CD1c-positive myeloid dendritic cell (primary cell): ENCODE measurements around the gene CYP2R1.

Source experiments
- DNase-seq: peaks from one replicate; pipeline ENCODE4 v3.0.0-alpha.2; 2016; ENCODE audit errors: extremely low spot score

Gene CYP2R1, protein sequence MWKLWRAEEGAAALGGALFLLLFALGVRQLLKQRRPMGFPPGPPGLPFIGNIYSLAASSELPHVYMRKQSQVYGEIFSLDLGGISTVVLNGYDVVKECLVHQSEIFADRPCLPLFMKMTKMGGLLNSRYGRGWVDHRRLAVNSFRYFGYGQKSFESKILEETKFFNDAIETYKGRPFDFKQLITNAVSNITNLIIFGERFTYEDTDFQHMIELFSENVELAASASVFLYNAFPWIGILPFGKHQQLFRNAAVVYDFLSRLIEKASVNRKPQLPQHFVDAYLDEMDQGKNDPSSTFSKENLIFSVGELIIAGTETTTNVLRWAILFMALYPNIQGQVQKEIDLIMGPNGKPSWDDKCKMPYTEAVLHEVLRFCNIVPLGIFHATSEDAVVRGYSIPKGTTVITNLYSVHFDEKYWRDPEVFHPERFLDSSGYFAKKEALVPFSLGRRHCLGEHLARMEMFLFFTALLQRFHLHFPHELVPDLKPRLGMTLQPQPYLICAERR

DNA sequence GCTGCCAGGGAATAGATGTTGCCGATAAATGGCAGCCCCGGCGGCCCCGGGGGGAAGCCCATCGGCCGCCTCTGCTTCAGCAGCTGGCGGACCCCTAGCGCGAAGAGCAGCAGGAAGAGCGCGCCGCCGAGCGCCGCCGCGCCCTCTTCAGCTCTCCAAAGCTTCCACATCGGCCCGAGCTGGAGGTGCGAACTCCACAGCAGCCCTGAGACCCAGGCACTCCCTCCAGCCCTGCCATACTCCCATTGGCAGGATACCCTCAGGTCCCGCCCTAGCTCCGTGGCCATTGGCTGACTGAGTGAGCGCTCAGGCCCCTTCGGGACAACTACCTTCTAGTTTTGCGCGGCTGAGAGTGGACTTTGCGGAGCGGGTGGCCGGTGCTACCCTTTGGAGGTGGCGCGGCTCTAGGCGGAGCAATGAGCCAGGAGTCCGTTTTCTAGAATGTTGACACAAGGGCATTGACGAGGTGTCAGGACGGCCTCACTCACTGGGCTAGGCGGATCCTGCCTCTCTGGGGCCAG lies at the start of gene CYP2R1:
TSS of gene CYP2R1 (minus strand) at position 196 of the 521 bp plus-strand sequence. CDS start at position 170, 26 bp downstream.
- peak; percentile 96 for DNase-seq

DNA sequence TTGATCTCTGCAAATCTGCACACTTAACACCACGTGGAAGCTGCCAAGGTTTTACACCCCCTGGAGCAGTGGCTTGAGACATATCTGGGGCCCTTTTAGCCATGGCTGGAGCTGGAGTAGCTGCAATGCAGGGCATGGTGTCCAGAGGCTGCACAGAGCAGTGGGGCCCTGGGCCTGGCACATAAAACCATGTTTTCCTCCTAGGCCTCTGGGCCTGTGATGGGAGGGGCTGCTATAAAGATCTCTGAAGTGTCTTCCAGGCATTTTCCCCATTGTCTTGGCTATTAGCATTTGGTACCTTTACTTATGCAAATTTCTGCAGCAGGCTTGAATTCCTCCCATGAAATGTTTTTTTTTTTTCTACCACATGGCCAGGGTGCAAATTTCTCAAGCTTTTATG lies 46.9 kb upstream of the CYP2R1 start:
- no peak for DNase-seq

DNA sequence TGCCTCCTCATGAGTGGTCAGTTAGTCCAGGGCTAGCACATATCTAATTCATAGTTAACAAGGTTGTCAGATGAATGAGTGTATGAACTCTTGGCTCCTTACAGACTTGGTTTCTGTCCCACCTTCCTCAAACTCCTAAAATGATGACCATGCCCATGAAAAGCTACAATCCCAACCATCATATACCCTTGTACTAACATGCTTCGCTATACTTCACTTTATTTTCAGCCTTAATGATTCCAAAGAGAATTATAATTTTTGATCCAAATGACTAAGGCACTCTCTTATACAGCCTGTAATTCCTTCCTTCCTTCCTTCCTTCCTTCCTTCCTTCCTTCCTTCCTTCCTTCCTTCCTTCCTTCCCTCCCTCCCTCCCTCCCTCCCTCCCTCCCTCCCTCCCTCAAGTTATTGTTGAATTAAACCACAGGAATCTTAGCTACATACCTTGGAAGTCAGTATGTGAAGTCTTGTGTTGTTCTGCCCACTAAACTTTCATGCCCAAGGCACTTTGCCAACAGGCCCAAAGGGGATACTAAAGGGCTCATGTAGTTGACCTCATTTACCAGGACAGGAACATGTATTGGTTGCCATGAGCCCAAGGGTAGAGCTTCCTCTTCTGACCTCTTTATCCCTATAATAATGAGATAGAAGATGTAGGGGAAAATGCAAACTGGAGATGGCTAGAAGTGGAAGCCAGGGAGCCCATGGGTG lies 42.8 kb upstream of the CYP2R1 start:
- DNase-seq = no peak

DNA sequence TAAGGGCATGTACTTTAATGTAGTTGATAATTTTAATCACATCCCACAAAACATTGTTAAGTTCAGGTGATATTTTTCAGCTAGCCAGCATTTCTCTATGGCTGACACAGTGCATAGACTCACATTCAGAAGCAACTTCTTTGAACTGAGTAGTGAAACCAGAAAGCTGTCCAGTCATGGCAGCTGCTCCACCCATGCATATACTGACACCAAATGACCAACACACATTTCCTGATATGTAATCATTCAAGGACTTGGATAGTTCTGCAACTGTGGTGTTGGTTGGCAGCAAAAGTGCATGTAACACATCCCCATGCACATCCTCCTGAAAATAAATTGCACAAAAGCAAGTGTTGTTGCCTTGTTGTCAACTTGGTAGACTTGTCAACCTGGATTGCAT lies 40.4 kb upstream of the CYP2R1 start:
- DNase-seq = no peak

DNA sequence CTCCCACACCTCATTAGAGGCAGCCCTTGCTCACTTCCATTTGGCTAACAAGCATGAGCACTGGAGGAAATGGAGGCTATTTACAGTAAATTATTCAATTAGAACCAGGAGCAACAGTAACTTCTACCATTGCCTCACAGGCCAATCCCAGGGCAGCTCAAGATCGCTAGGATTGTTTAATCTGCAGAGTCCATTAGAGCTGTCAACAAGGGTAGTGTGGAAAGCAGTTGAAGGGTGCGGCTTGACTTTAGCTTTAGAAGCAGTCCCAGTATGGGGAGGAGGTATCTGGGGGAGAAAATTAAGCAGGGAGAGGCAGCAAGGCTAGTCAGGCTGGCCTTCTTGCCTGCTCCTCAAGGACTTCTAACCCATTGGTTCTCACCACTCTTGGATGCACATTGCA lies 38.3 kb upstream of the CYP2R1 start:
- DNase-seq = no peak

DNA sequence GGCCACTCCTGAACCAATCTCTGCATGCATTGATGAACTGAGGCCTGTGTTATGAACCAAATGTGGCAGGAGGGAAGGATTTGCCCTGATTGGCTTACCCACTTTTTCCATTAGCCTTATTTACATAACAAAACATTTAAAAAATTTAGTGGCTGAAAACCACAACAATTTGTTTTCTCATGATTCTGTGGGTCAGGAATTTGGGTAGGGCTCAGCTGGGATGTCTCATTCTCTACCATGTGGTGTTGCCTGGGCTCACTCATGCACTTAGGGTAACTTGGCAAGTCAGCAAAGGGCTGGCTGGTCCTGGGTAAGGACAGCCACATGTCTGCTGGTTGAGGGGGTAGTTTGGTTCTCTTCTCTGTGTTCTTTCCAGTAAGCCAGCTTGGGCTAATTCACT lies 35.1 kb upstream of the CYP2R1 start:
- no peak for DNase-seq

DNA sequence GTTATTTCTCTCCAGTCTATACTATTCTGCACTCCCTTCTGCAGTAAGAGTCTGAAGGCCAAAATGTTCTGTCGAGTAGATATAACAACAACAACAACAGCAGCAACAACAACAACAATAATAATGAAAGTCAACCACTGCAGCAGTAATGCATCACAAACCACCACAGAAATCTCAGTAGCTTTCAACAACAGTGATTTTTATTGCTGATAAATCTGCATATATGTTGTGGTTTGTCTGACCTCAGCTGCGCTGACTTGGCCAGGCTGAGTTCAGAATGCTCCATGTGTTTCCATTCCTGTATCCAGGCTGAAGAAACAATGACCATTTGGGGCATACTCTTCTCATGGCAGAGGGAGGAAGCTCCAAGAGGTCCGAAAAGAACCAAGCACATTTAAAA lies 32.3 kb upstream of the CYP2R1 start:
- no peak for DNase-seq

DNA sequence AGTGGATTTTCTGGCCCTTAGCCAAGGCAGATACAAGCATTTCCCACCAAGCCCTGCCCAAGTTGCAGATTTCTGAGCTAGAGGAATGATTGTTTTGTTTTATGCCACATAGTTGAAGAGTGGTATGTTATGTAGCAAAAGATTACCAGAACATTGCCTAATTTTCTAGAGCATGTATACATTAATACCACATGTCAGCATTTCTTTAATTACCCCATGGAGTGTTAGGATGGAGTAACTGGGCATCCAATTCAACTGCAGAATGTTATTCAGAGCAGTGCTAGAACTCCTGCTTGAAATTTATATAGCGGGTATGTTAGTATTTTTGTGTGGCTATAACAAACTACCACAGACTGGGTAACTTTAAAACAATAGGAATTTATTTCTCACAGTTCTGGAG lies 24.4 kb upstream of the CYP2R1 start:
- DNase-seq = no peak

DNA sequence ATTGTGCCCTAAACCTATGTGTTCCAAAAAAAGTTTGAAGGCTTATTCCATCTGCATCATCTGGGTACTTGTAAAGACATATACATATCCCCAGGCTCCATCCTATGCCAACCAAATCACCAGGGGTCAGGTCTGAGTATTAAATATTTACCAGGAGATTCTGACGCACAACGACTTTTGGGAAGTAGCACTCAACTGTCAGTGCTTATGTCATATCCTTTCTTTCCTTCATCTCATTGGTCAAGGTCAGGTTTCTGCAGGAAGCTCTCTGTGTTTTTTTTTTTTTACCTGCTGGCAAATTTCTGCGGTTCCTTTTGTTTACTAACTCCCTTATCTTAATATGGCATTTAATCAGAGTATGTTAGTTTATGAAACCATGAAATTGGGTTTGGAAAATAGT lies 22.5 kb upstream of the CYP2R1 start:
- DNase-seq = no peak

DNA sequence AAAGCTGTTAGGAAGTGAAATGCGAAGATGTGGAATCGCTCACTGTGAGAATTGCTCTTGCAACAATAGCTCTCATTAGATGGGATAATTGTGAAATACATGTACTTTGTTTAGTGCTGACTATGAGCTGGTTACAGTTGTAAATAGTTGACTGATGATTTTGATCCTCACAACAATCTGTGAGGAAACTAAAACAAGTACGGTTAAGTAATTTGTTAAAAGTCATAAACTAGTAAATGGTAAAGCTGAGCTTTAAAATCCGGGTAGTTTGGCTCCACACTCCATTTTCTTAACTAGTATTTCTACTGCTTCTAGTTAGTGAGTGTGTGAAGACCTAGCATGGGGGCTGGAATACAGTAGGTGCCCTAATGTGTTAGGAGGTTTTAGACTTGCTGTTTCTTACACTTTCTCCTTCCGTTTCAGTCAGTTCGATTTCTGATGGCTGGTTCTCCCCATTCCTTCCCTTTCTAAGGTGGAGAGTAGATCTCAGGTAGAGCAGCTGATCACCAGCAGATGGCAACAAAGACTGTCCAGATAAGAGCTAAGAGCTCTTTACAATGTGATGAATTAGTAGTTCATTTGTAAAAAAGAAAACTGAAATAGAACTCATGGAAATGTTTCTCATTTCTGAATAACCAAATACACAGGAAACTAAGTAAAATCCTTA lies 16.3 kb upstream of the CYP2R1 start:
- peak; percentile 37 for DNase-seq

DNA sequence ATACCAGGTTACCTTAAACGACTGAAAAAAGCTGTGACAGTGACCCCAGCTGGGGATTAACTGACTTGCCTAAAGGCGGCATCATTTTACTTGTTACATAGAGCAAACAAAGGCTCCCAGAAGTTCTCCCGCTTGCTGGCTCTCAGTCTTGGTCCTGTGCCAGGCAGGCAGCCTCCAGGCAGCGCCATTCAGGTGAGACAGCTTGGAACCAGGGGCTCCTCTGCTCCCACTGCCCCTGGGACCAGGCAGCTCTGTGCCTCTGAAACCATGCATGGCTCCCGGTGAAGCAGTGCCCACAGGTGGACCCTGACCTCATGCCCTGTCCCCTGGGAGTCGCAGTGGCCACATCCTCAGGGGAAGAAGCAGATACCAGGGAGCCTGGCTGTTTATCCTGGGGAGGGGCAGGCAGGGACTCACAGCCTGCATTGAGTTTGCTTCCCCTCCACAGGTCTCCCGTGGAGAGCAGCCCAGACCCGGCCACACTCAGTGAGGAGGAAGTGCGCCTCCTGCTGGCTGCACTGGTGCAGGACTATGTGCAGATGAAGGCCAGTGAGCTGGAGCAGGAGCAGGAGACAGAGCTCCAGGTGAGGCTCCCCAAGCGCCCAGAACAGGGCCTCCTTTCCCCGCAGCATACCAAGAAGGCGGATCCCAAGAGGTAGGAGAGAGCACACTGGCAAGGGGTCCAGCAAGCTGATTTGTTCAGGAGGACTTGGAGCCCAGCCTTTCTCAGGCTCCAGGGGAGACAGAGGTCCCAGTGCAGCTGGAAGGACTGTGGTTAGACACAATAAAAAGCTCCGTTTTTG lies 15.6 kb upstream of the CYP2R1 start:
- peak; percentile 86 for DNase-seq

DNA sequence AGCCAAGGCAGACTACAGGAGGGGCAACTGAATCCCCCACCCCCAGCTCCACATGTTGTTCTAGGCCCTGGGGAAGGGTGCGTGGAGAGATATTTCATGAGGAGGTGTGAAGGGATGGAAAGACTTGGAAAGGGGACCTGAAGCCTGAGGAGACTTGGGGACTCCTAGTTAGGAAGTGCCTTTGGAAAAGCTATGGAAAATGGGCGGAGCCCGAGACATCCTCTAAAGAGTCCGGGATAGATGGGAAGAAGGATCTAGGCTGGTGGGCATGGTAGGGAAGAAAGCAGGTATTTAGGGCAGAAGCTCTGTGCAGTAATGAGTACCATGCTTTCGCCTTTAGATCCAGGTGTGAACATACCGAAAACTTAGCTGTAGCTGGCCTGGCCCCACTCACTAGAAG lies 15.0 kb upstream of the CYP2R1 start:
- no peak for DNase-seq

DNA sequence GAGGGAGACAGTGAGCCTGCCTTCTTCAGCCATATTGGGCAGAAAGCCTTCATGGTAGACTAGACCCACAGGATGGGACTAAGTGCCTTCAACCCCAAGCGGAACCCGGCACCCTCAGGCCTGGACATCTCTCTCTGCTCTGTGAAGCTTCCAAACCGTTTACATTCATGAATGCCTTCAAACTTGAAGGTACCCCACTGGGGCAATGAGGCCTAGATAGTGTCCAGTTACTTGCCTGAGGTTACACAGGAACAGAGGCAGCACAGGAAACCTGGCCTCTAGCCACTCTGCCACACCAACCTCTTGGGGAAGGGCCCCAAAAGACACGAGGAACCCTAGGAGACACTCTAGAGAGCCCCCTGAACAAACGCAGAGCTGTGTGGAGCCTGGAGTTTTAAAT lies 14.5 kb upstream of the CYP2R1 start:
- no peak for DNase-seq

DNA sequence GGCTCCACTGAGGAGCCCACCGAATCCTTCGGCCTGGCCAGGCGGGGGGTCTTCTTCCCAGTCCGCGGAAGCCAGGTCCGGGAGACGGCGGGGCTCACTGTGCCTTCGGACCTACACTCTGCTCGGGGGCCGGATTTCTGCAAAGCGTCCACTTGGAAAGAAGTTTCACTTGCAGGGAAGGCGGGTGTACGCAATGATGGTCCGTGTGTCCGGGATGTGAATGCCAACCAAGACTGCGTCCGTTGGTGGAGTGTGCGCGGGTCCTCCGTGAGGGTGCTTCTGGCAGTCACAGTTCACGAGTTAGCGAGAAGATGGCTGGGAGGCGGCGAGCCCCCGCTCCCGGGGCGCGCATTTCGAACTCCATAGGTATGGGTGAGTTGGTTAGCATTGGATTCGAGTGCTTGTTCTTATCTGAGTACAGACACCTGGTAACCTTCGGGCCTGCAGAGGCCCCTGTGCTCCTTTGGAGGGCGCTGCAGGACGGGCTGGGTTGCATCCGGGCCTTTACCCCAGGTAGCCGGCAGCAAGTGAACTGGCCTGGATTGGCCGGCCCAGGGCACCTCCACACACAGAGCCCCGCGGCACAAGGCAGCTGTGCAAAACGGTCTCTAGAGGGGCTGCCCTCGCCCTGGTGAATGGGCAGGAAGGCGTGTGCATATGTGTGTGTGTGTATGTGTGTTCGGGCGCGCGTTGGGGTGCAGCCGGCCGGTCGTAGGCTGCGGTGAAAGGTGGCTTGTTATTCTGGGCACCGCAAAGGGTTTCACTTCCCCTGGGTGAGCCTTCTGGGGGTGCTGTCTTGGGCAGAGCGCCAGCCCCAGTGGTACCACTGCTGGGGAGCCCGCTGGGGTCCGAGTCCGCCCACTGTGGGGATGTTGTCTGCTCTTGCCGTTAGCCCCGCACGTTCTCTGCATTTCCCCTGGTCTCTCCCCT lies 13.3 kb upstream of the CYP2R1 start:
- peak; percentile 65 for DNase-seq

DNA sequence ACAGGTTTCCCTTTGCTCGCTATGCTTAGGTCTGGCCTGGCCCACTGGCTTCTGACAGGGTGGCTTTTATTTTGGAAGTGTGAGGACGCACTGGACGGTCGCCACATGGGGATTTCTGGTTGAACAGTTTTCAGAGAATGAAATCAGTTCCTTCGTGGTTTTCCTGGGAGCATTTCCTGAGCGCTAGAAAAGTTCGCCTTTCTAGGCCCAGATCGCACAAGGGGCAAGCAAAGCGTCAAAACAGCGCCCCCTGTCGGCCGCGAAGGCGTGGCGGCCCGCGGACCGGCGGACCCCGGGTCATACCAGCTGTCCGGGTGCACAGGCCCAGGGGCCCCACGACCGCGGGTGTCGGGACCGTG lies 12.7 kb upstream of the CYP2R1 start:
- peak; percentile 88 for DNase-seq

DNA sequence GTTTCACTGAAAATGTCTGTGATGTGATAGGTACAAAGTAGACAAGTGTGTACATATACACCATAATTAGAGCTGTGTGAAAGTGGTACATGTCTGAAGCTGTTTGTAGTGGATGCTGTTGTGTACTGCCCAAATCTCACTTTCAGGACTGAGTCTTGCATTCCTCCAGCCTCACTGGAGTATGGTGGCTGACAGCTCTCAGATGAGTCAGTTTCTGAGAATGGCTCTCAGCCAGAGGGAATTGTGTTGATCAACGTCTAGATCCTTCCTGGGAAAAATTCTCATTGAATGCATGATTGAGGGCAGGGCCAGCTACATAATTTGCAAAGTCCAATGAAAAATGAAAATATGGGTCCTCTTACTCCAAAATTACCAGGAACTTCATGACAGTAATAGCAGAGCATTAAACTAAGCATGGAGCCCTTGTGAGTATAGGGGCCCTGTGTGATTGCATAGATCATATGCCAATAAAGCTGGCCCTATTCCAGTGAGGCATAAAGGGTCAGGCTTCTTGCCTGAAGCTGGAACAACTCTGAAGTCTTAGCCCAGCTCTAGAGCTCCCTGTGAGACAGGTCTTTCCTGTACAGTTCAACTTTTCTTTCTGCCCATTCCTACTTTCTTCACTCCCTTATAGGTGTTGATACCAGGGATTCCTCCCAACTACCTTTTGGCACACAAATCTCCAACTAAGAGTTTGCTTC lies 10.8 kb upstream of the CYP2R1 start:
- no peak for DNase-seq

DNA sequence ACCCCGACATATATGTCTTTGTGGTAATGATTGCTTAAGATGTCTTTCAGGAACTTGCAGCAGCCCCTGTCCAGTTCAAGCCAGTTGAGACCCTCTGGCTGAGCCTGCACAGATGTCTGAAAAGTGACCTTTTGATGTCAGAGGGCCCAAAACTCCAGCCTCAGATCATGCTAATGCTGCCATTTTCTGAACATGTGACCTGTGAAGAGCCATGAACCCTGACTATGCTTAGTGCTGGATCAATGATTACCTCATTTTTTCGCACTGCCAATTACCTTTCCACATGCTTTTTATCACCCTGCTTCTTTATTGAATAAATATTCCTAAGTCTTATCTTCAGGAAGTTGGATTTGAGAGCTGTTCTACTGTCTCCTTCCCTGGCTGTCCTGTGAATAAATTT lies 6.9 kb upstream of the CYP2R1 start:
- DNase-seq = no peak

DNA sequence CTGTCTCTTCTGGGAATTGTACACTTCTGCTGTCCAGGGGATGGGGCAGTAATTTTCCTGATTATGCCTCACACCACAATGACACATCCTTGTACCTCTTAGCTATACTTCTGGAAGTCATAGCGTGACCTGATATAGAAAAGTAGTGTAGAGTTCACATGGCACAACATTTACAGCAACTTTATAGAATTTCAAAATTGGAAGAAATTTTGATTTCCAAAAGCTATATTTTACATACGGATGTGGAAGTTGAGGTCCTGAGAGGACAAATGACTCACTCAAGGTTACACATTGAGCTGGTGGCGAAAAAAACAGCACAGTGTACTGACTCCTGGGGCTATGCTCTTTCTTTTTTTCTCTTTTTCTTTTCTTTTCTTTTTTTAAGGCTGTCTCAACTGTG lies 6.3 kb upstream of the CYP2R1 start:
- DNase-seq = peak; percentile 36

DNA sequence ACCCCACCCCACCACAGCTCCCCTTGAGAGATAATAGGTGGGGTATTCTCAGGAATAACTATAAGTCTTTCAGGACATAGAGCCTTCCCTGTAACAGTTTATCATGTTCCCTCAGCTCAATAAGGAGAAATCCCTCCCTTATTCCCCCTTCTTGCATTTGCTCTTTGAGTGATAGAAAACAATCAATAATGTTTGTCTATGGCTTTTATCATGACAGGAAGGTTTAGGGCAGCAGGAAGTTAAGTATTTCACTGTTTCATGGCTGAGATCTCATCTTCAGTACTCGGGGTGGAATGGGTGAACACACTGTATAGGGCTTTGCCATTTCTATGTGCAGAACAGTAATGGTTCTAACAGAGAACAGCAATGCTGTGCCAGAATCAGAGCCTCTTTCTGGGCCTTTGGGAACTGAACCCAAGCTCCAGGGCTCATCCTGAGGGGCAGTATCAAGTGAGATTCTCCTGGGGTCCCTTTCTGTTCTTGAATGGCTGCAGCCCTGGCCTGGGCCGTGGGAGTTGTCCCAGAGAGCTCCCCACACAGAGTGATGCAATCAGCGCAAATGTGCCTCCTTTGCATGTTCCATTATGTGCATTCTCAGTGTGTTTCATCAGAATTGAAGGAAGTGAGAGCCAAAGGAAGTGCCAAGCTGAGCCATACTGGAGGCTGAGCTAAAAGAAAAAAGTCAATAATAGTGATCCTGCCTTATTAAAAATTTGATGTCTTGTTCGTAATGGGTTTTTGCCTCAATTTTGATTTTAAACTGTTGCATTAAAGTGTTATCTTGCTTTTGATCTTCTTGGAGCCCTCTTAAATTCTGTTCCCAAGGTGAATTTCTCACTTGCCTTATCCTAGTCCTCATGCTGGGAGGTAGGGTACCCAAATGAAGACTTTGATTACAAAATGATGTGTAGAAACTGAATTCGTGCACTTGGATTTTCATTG lies 2.9 kb upstream of the CYP2R1 start:
- peak; percentile 89 for DNase-seq
